Measurements from ENCODE around the gene CIAO1. TPM values are rescaled to one million over a fixed set of nuclear protein-coding genes. Genes with fewer than 3 reads are reported as not detected.

The CIAO1 gene
- total and polyA plus RNA-seq, 3 donors from 2014 or later: 56.8 to 164 (median 154) TPM

DNA sequence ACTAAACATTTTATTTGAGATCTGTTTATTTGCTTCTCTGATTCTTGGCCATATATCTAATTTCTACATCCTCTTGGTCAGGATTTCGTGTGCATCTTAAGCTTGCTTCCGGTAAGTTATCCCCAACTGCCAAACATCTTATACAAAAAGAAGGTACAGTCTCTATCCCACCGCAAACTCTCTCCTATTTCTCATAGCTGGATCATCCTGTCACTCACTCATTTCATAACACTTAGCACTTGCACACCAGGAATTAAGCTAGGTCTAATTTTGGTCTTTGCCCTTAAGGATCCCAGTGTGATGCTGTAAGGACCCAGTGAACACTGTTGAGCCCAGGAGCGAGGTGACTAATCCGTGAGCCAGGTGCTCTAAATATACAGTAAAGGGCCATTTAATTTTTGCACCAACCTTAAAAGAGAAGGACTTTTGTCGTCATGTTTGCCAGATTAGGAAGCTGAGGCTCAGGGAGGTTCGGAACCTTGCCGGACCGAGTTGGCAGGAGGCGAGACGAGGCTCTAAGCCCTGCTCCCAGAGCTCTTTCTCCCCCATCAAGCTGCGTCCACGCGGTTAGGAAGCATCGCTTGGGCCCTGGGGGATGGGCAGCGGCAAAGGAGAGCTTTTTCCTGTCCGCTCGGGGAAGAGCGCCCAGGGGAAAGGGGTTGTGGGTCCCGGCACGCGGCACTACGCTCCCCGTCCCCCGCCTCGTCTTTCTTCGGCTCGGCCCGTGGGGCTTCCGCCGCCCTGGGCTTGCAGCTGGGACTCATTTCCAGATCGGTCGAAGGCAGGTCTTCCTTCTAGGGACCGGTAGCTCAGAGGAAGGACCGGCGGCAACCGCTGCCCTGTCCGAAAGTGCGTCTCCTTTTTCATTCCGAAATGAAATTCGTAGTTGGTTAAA, 55.0 kb downstream of the CIAO1 start:
- H3K27me3 ChIP-seq: no peaks in the 10 kb centered on the region
- intact Hi-C loops (cut with DNase I; ENCODE audit: low total_unique reads): no loop called here
- peaks cover 12% of the 10 kb centered on the region for H3K4me1 ChIP-seq
- peak overlapping the region in 1 of 2 donors; percentile 33 for H3K27ac ChIP-seq
- peak; percentile 43 for DNase-seq
- no peak for TF ChIP-seq POLR2A (IDR thresholded peaks at IDR 0.05)
- TF ChIP-seq, protein P1, sequence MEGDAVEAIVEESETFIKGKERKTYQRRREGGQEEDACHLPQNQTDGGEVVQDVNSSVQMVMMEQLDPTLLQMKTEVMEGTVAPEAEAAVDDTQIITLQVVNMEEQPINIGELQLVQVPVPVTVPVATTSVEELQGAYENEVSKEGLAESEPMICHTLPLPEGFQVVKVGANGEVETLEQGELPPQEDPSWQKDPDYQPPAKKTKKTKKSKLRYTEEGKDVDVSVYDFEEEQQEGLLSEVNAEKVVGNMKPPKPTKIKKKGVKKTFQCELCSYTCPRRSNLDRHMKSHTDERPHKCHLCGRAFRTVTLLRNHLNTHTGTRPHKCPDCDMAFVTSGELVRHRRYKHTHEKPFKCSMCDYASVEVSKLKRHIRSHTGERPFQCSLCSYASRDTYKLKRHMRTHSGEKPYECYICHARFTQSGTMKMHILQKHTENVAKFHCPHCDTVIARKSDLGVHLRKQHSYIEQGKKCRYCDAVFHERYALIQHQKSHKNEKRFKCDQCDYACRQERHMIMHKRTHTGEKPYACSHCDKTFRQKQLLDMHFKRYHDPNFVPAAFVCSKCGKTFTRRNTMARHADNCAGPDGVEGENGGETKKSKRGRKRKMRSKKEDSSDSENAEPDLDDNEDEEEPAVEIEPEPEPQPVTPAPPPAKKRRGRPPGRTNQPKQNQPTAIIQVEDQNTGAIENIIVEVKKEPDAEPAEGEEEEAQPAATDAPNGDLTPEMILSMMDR (IDR thresholded peaks at IDR 0.05): no peak
- H3K4me3 ChIP-seq: peak overlapping the region; percentile 47 to 68
- H3K9me3 ChIP-seq: no peaks in the 10 kb centered on the region
- H3K36me3 ChIP-seq (ENCODE audit: low read depth, missing control alignments): no peaks in the 10 kb centered on the region
- WGBS, 2 donors: 3 to 5% methylated on average over 34 to 41 of the region's 41 CpGs

Other genes starting within 250 kb of the CIAO1 start
- gene GPAT2, start 231.3 kb upstream of the CIAO1 start, total RNA-seq: 10 to 100 TPM; 23.5 to 38.9 TPM
- gene GPAT2, start 231.3 kb upstream of the CIAO1 start, polyA plus RNA-seq (ENCODE audit: insufficient read depth, low read depth, low replicate concordance): 20.5 TPM
- gene ADRA2B, start 149.7 kb upstream of the CIAO1 start, total RNA-seq: 1 to 10 TPM; 2.4 to 2.6 TPM
- 2.1 TPM for gene ADRA2B, start 149.7 kb upstream of the CIAO1 start, polyA plus RNA-seq (ENCODE audit: insufficient read depth, low read depth, low replicate concordance)
- 1 to 10 TPM in 1 of 2 donors, under 1 TPM in 1; 0.87 to 1.6 TPM for gene ASTL, start 127.7 kb upstream of the CIAO1 start, total RNA-seq
- gene ASTL, start 127.7 kb upstream of the CIAO1 start, polyA plus RNA-seq (ENCODE audit: insufficient read depth, low read depth, low replicate concordance): 0.58 TPM
- 10 to 100 TPM in 1 of 2 donors, 1 to 10 TPM in 1; 6.3 to 16.5 TPM for gene DUSP2, start 120.8 kb upstream of the CIAO1 start, total RNA-seq
- gene DUSP2, start 120.8 kb upstream of the CIAO1 start, polyA plus RNA-seq (ENCODE audit: insufficient read depth, low read depth, low replicate concordance): 5.7 TPM
- 10 to 100 TPM; 77.7 to 96.2 TPM for gene STARD7, start 57.4 kb upstream of the CIAO1 start, total RNA-seq
- 58.0 TPM for gene STARD7, start 57.4 kb upstream of the CIAO1 start, polyA plus RNA-seq (ENCODE audit: insufficient read depth, low read depth, low replicate concordance)
- gene TMEM127, start 228 bp upstream of the CIAO1 start, total RNA-seq: 10 to 100 TPM; 25.0 to 32.1 TPM
- gene TMEM127, start 228 bp upstream of the CIAO1 start, polyA plus RNA-seq (ENCODE audit: insufficient read depth, low read depth, low replicate concordance): 29.2 TPM
- 100 to 1,000 TPM; 165 to 202 TPM for gene SNRNP200, start 39.3 kb downstream of the CIAO1 start, total RNA-seq
- 181 TPM for gene SNRNP200, start 39.3 kb downstream of the CIAO1 start, polyA plus RNA-seq (ENCODE audit: insufficient read depth, low read depth, low replicate concordance)
- 10 to 100 TPM; 14.0 to 32.0 TPM for gene ITPRIPL1, start 59.1 kb downstream of the CIAO1 start, total RNA-seq
- 57.9 TPM for gene ITPRIPL1, start 59.1 kb downstream of the CIAO1 start, polyA plus RNA-seq (ENCODE audit: insufficient read depth, low read depth, low replicate concordance)
- gene NCAPH, start 69.5 kb downstream of the CIAO1 start, total RNA-seq: 10 to 100 TPM; 29.6 to 41.7 TPM
- gene NCAPH, start 69.5 kb downstream of the CIAO1 start, polyA plus RNA-seq (ENCODE audit: insufficient read depth, low read depth, low replicate concordance): 81.3 TPM
- gene NEURL3, start 239.1 kb downstream of the CIAO1 start, total RNA-seq: 1 to 10 TPM; 1.3 to 1.7 TPM
- 0.78 TPM for gene NEURL3, start 239.1 kb downstream of the CIAO1 start, polyA plus RNA-seq (ENCODE audit: insufficient read depth, low read depth, low replicate concordance)

All from testis (tissue), 3 donors.